HG03196 (cell line): Measurements from ENCODE around the gene MRGPRX4.
"Not testable (repeated sequence)": the region's sequence is repeated elsewhere in the genome, so short reads cannot be mapped to it uniquely, and the experiment has no call there.

Source experiments
- ATAC-seq: cut with Tn5 transposase; IDR thresholded peaks from one replicate; pipeline ENCODE4 v1.9.1; 2021; ENCODE audit not compliant: unreplicated experiment

The MRGPRX4 gene

GRCh38 chr11:18172666-18173065 is at the start of gene MRGPRX4:
Gene MRGPRX4 (plus strand): TSS chr11:18172837. CDS start chr11:18173257, 420 bp downstream.
- no peak for ATAC-seq

GRCh38 chr11:18131115-18131514 is 41.5 kb upstream of the MRGPRX4 start:
- ATAC-seq: not testable (repeated sequence)

- ATAC-seq: no peak
Measured at GRCh38 chr11:18132341-18132740, 40.3 kb upstream of the MRGPRX4 start, which contains the start of gene MRGPRX3. Gene MRGPRX3 (plus strand): TSS chr11:18132571. CDS start chr11:18137203, 4,632 bp downstream.

GRCh38 chr11:18135308-18135707 is 37.3 kb upstream of the MRGPRX4 start:
- ATAC-seq: no peak

- ATAC-seq: no peak
Measured at GRCh38 chr11:18137186-18137800, 35.3 kb upstream of the MRGPRX4 start.

- no peak for ATAC-seq
Measured at GRCh38 chr11:18140145-18140544, 32.5 kb upstream of the MRGPRX4 start.

GRCh38 chr11:18144243-18144642 is 28.4 kb upstream of the MRGPRX4 start:
- no peak for ATAC-seq

- ATAC-seq: no peak
Measured at GRCh38 chr11:18145025-18145424, 27.6 kb upstream of the MRGPRX4 start.

GRCh38 chr11:18145837-18146236 is 26.8 kb upstream of the MRGPRX4 start:
- ATAC-seq: no peak

GRCh38 chr11:18151581-18151980 is 21.1 kb upstream of the MRGPRX4 start:
- no peak for ATAC-seq

- ATAC-seq: no peak
Measured at GRCh38 chr11:18168372-18168771, 4.3 kb upstream of the MRGPRX4 start.

GRCh38 chr11:18171377-18172000 is 1.1 kb upstream of the MRGPRX4 start:
- ATAC-seq: no peak

GRCh38 chr11:18173225-18173866 is 709 bp downstream of the MRGPRX4 start:
- ATAC-seq: no peak

- no peak for ATAC-seq
Measured at GRCh38 chr11:18188796-18189195, 16.2 kb downstream of the MRGPRX4 start.

GRCh38 chr11:18189476-18190245 is 17.0 kb downstream of the MRGPRX4 start:
- ATAC-seq: not testable (repeated sequence)

GRCh38 chr11:18191376-18191775 is 18.7 kb downstream of the MRGPRX4 start:
- no peak for ATAC-seq

- no peak for ATAC-seq
Measured at GRCh38 chr11:18193010-18193409, 20.4 kb downstream of the MRGPRX4 start.

GRCh38 chr11:18196532-18196931 is 23.9 kb downstream of the MRGPRX4 start:
- no peak for ATAC-seq

- not testable (repeated sequence) for ATAC-seq
Measured at GRCh38 chr11:18197738-18198137, 25.1 kb downstream of the MRGPRX4 start.

GRCh38 chr11:18203723-18204122 is 31.1 kb downstream of the MRGPRX4 start:
- ATAC-seq: no peak

GRCh38 chr11:18204220-18204619 is 31.6 kb downstream of the MRGPRX4 start:
- ATAC-seq: no peak
